GM10266 (cell line): ENCODE results near the gene UACA.

Experiments
- DNase-seq: peaks from one replicate; pipeline ENCODE4 v3.0.0; 2012; ENCODE audit errors: extremely low spot score
- TF ChIP-seq, protein P1 (sequence below): IDR thresholded peaks from 2 replicates; pipeline ENCODE4 v1.5.1; 2012; ENCODE audit warnings: mild to moderate bottlenecking, low read depth; ENCODE audit not compliant: control insufficient read depth, insufficient read depth; ENCODE audit errors: missing control alignments

UACA gene

GRCh38 chr15:70761931-70762468, 1.4 kb downstream of the UACA start:
- no peak for DNase-seq
- TF ChIP-seq, protein P1, sequence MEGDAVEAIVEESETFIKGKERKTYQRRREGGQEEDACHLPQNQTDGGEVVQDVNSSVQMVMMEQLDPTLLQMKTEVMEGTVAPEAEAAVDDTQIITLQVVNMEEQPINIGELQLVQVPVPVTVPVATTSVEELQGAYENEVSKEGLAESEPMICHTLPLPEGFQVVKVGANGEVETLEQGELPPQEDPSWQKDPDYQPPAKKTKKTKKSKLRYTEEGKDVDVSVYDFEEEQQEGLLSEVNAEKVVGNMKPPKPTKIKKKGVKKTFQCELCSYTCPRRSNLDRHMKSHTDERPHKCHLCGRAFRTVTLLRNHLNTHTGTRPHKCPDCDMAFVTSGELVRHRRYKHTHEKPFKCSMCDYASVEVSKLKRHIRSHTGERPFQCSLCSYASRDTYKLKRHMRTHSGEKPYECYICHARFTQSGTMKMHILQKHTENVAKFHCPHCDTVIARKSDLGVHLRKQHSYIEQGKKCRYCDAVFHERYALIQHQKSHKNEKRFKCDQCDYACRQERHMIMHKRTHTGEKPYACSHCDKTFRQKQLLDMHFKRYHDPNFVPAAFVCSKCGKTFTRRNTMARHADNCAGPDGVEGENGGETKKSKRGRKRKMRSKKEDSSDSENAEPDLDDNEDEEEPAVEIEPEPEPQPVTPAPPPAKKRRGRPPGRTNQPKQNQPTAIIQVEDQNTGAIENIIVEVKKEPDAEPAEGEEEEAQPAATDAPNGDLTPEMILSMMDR: no peak

DNA sequence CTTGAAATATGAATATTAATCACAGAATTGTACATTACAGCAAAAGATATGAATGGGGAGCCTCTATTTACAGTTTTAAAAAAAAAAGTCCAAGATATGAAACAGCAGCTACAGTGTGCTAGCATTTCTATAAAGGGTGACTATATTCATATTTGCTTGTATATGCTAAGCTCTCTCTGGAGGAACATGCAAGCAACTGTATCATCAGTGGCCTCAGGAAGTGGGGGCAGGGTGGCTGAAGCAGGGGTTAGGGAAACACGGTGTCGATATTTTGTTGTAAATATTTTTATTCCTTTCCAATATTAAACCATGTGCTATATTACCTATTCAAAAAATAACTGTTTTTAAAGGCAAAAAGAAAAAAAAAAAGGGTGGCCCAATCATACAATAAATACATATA, 2.3 kb downstream of the UACA start:
- no peak for DNase-seq

GRCh38 chr15:70758790-70759462, 4.4 kb downstream of the UACA start:
- DNase-seq: no peak
- TF ChIP-seq, protein P1: no peak

More for the DNA sequence above, 2.3 kb downstream of the UACA start:
- TF ChIP-seq, protein P1: no peak

GRCh38 chr15:70757627-70758026, 5.7 kb downstream of the UACA start:
- no peak for DNase-seq
- TF ChIP-seq, protein P1: no peak

DNA sequence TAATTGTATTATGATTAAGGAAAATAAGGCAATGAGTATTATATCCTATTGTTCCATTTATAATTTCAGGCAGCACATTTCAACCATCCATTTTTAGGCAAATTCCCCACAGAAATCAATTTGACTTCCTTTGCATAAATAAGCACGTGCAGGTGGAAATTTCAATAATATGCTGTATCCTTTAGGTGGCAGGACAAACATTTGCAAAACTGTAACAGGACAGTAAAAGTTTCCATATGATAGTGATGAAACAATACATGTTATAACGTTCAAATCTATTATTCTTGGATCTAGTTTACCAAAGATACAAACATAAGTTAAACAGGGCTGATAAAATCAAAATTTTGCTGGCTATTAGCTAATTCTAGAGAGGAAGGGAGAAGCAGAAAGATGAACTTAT, 8.5 kb downstream of the UACA start:
- DNase-seq: no peak
- TF ChIP-seq, protein P1: no peak

DNA sequence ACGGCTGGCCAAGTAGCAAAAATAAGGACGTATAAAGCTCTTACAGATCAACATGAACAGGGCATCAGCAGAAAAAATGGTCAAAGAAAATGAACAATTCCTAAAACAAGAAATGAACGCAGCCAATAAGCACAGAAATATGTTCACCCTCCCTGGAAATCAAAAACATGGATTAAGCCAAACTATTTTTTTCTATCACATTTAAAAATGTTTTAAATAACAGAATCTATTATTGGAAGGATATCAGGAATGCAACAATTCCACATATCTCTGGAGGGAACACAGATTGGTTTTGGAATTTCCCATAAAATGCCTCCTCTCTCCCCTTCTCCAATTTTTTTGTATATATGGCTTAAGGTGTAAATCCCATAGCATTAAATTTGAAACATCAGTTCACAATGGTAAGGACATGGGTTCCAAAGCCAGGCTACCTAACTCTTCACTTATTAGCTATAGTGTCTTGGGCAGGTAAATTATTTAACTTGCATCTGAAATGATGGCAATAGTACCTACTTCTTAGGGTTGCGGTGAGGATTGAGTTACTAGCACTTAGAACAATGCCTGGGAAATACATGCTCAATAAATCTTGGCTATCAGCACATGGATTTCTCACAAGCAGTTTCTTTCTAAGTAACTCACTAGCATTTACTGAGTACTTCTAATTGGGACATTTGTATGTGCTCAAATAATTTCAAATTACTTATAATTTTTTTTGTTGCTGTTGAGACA, 10.1 kb downstream of the UACA start:
- no peak for DNase-seq
- TF ChIP-seq, protein P1: no peak

DNA sequence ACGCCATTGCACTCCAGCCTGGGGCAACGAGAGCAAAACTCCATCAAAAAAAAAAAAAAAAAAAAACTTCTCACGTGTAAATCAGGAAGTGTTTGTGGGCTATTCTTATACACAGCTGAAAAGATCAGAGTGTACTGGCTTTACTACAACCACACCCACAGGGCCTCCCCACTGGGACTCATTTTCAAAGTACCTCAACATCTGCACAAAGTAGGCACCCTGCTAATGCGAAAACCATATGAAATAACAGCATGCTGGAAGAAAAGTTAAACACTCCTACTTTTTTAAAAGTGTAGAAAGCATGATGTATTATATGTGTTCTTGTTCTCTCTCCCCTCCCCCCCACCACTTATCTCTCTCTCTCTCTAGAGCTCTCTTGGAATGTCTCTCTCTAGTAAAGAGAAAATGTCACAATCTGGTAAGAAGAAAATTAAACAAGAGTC, 11.1 kb downstream of the UACA start:
- no peak for DNase-seq
- TF ChIP-seq, protein P1: no peak
